Adrenal gland (tissue), 12 donors: Measurements from ENCODE around the gene EML1. TPM values are rescaled to one million over a fixed set of nuclear protein-coding genes. Genes with fewer than 3 reads are reported as not detected.
A peak's percentile ranks its signal among the peaks of the same experiment; 100 is the strongest.

Experiments used
- DNase-seq, 7 donors: peaks; one replicate each; pipeline ENCODE4 v3.0.0-alpha.2; 2019 to 2020
- H3K27ac ChIP-seq, 5 donors: fragments of 200-600 bp; sonication (generic) in 4 of 5; 1 replicate in 3 of 5; 2 replicates in 2 of 5; pipeline versions ENCODE4 v1.5.1 to v1.8.0; 2016 to 2020; ENCODE audit warnings: mild to moderate bottlenecking in 1 of 5
- H3K27me3 ChIP-seq: fragments of 200-600 bp; 2 replicates; pipeline ENCODE4 v1.8.0; 2021
- H3K36me3 ChIP-seq, 2 donors: fragments of 200-600 bp; replicated peaks in 1 of 2; 1 replicate in 1 of 2; 2 replicates in 1 of 2; pipeline versions ENCODE4 v1.5.1 to v1.8.0; 2018 to 2022
- H3K4me1 ChIP-seq, 2 donors: fragments of 200-600 bp; replicated peaks in 1 of 2; 1 replicate in 1 of 2; 2 replicates in 1 of 2; pipeline versions ENCODE4 v1.5.1 to v1.8.0; 2018 to 2021
- H3K4me3 ChIP-seq, 4 donors: fragments of 200-600 bp; sonication (generic) in 3 of 4; one replicate each; pipeline ENCODE4 v1.5.1; 2016 to 2018
- H3K9me3 ChIP-seq, 3 donors: fragments of 200-600 bp; sonication (generic) in 1 of 3; replicated peaks in 1 of 3; 1 replicate in 2 of 3; 2 replicates in 1 of 3; pipeline versions ENCODE4 v1.5.1 to v1.8.0; 2016 to 2021
- POLR2A ChIP-seq, 2 donors: fragments of 450-650 bp; IDR thresholded peaks; one replicate each; pipeline ENCODE4 v1.6.1; 2017; ENCODE audit warnings: antibody characterized with exemption in 2 of 2, mild to moderate bottlenecking in 2 of 2, moderate library complexity in 1 of 2
- WGBS, 4 donors: extraction: QIAGEN DNeasy Blood & Tissue Kit in 2 of 4; methylation state at CpG; one replicate each; pipeline versions ENCODE4 v1.1.5 to v1.1.7; 2013 to 2017; 5-methylcytosine and 5-hydroxymethylcytosine counted together
- intact Hi-C, 2 donors: fragments of 100-400 bp; cut with DNase I; formaldehyde crosslinking; loops; one replicate each; pipeline versions ENCODE4 v1.14.1 to v1.15.0; 2022 to 2023
- polyA plus RNA-seq, 3 donors: library from polyadenylated mRNA; stranded (reverse); fragments of 200-250 nt in 2 of 3; fragments of 350-450 nt in 1 of 3; fragmentation: Illumina TruSeq in 1 of 3; extraction: RNeasy Lipid Tissue Mini Kit (QIAGEN cat#74804) in 1 of 3; gene quantifications; one replicate each; pipeline ENCODE4 v1.2.3, GENCODE V29; 2013 to 2014
- total RNA-seq, 9 donors: library from RNA; depleted of rRNA in 4 of 9; stranded (reverse); fragments of >200 nt in 4 of 9; fragments of 120-200 nt in 1 of 9; fragmentation: NEBNext Ultra II Directional in 1 of 9; extraction: Animal tissue kit (Norgen Biotek cat#: 25700) in 1 of 9; gene quantifications; one replicate each; pipeline versions ENCODE4 v1.1.0 to v1.2.4, GENCODE V29; 2013 to 2023
- TF ChIP-seq, protein P1 (sequence below), 6 experiments: fragments of 450-650 bp in 4 of 6; fragments of 200-600 bp in 2 of 6; sonication (generic) in 1 of 6; IDR thresholded peaks; 1 replicate in 5 of 6; 2 replicates in 1 of 6; pipeline versions ENCODE4 v1.5.1 to v1.8.0; 2016 to 2021; ENCODE audit warnings: antibody characterized with exemption in 6 of 6, mild to moderate bottlenecking in 2 of 6, moderate library complexity in 1 of 6
- donor health status: healthy with polysubstance abuse.
- donor health status: Bipolar disorder and iron deficiency.
- donor health status: DM: yes; HTN: yes; CAD: no.
- donor health status: DM: no; HTN: no; CAD: no.
- donor health status: DM: no; HTN: no; CAD: no.
- donor health status: DM: yes; HTN: yes; CAD: no.

Gene EML1
- total and polyA plus RNA-seq, 12 donors, result 5.5 to 59.5 (median 16.2) TPM

DNA sequence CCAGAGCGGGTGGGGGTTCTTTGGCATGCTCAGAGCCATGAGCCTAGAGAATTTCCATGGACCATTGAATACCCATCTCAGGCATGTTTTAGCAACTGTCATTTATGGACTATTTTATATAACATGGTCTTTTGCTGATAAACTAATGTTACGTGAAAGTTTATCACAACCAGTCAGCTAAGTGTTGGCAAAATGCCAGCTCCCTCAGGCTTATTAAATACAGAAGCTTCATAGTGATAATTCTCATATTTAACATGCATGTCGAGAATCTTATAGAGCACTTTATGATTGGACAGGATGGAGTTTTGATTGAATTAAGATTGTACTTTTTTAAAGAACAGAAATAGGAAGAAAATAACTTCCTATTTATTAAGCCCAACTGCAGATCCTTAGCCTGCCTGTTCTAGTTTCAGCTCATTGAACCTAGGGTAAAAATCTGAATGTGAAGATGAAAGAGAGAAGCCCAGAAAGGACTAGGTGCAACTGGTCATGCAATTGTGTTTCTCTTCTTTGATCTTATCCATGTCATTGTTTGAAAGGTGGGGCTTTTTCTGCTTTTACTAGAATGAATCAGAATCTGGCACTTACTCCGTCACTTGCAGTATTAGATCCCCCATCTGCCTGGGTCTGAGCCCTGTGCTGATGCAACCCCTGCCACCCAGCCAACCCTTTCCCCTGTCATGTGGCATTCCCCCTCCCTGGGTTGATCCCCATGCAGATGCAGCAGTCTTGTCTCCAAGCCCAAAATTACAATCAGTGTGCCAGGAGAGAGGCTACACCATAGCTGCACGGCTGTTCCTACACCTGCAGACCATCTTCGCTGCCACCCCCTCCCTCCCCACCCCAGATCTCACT is 137.4 kb downstream of the EML1 start:
- Histone ChIP-seq H3K27me3 (no peaks in the 10 kb centered on the region), H3K36me3 (no peaks in the 10 kb centered on the region), H3K9me3 (no peaks in the 10 kb centered on the region), H3K4me3 (no peak overlapping the region), H3K27ac (no peak overlapping the region), H3K4me1 (no peaks in the 10 kb centered on the region)
- intact Hi-C loops, result no loop called here
- 80 to 85% (median 83%) methylated on average over 6 of the region's 6 CpGs for WGBS, 4 donors
- TF ChIP-seq POLR2A (IDR thresholded peaks at IDR 0.05), result no peak
- TF ChIP-seq, protein P1, sequence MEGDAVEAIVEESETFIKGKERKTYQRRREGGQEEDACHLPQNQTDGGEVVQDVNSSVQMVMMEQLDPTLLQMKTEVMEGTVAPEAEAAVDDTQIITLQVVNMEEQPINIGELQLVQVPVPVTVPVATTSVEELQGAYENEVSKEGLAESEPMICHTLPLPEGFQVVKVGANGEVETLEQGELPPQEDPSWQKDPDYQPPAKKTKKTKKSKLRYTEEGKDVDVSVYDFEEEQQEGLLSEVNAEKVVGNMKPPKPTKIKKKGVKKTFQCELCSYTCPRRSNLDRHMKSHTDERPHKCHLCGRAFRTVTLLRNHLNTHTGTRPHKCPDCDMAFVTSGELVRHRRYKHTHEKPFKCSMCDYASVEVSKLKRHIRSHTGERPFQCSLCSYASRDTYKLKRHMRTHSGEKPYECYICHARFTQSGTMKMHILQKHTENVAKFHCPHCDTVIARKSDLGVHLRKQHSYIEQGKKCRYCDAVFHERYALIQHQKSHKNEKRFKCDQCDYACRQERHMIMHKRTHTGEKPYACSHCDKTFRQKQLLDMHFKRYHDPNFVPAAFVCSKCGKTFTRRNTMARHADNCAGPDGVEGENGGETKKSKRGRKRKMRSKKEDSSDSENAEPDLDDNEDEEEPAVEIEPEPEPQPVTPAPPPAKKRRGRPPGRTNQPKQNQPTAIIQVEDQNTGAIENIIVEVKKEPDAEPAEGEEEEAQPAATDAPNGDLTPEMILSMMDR (IDR thresholded peaks at IDR 0.05), result no peak
- DNase-seq, result peak in 1 of 7 donors; percentile 16

DNA sequence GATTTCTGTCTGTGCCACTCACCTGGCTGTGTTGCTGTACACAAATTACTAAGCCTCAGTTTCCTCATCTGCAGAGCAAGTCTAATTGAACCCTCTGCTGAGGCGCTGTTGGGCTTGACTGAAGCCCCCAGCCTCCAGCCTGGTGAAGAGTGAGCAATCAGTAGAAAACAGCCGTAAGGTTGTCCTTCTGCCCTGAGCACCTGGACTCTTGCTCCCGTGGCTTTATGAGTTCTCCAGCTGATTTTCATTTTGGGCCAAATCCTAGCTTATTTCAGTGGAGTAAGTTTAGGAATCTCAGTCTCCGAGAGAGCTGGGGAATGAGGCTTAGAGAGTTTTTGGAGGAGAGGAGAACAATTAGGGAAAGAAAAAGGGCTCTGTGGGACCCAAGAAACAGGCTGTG is 138.1 kb downstream of the EML1 start:
- Histone ChIP-seq H3K4me3 (no peak overlapping the region), H3K27ac (no peak overlapping the region), H3K9me3 (no peaks in the 10 kb centered on the region), H3K36me3 (peaks cover 0 to 3% of the 10 kb centered on the region in 2 donors), H3K27me3 (no peaks in the 10 kb centered on the region), H3K4me1 (no peaks in the 10 kb centered on the region)
- TF ChIP-seq, protein P1 (IDR thresholded peaks at IDR 0.05), result no peak
- no peak for TF ChIP-seq POLR2A (IDR thresholded peaks at IDR 0.05)
- WGBS, 4 donors, result 87 to 94% (median 91%) methylated on average over 4 of the region's 4 CpGs
- intact Hi-C loops, result no loop called here
- no peak for DNase-seq

DNA sequence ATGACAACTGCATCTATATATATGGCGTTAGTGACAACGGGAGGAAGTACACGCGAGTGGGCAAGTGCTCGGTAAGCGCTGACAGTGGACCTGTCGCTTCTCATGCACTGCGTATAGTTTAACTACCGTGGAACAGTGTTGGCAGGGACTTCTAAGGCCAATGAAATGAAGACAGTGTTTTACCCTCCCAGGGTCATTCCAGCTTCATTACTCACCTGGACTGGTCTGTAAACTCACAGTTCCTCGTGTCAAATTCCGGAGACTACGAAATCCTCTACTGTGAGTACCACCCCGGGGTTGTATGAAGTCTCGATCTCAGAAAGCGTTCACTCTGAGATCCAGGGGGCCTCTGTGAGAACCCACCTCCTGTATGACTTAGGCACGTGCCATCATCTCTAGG is 142.8 kb downstream of the EML1 start:
- H3K9me3 ChIP-seq, result no peaks in the 10 kb centered on the region
- H3K27me3 ChIP-seq, result no peaks in the 10 kb centered on the region
- no peak for DNase-seq
- no peak overlapping the region for H3K4me3 ChIP-seq
- H3K27ac ChIP-seq, result no peak overlapping the region
- H3K36me3 ChIP-seq, result peaks cover 0 to 11% of the 10 kb centered on the region in 2 donors
- intact Hi-C loops, result no loop called here
- TF ChIP-seq, protein P1 (IDR thresholded peaks at IDR 0.05), result no peak
- TF ChIP-seq POLR2A (IDR thresholded peaks at IDR 0.05), result no peak
- 95 to 98% (median 96%) methylated on average over 13 to 16 of the region's 16 CpGs for WGBS, 4 donors
- H3K4me1 ChIP-seq, result no peaks in the 10 kb centered on the region

DNA sequence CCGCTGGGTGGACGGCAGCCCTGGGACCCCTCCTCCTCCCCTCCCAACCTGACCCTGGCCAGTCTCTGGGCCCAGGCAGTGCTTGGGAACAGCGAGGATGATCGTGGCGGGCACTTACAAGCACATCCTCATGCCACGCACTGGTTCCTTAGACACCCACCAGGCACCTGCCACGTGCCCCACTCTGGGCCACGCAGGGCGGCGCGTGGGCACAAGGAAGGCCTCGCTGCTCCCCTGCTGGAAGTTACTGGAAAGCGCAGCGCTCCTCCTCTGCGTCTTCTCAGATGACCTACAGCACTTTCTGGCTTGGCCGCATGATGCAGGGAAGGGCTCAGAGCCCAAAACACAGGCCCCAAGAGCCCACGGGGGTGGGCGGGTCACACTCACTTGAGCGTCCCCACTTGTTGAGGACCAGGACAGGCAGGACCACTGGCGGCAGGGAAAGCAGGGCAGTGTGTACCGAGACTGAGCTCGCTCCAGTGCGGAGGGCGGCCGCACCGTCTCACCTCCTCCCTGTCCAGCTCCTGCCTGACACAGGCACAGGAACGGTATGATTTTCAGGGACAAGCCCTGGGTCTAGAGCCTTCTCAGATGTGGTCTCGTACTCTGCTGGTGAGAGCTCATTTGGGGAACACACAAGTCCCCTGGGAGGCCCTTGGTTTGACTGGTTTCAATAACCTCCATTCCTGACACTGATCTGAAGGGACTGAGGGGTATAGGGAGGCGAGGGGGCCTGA is 143.7 kb downstream of the EML1 start:
- no peak for DNase-seq
- Histone ChIP-seq H3K4me3 (no peak overlapping the region), H3K4me1 (no peaks in the 10 kb centered on the region), H3K9me3 (no peaks in the 10 kb centered on the region), H3K27ac (no peak overlapping the region), H3K36me3 (peaks cover 0 to 11% of the 10 kb centered on the region in 2 donors), H3K27me3 (no peaks in the 10 kb centered on the region)
- no peak for TF ChIP-seq POLR2A (IDR thresholded peaks at IDR 0.05)
- TF ChIP-seq, protein P1 (IDR thresholded peaks at IDR 0.05), result no peak
- 92 to 97% (median 93%) methylated on average over 19 to 29 of the region's 29 CpGs for WGBS, 4 donors
- intact Hi-C loops, result no loop called here
